ENCODE measurements around the gene TNKS1BP1.
A peak's percentile ranks its signal among the peaks of the same experiment; 100 is the strongest.
"Not testable (repeated sequence)": the region's sequence is repeated elsewhere in the genome, so short reads cannot be mapped to it uniquely, and the experiment has no call there.

TNKS1BP1 gene, protein sequence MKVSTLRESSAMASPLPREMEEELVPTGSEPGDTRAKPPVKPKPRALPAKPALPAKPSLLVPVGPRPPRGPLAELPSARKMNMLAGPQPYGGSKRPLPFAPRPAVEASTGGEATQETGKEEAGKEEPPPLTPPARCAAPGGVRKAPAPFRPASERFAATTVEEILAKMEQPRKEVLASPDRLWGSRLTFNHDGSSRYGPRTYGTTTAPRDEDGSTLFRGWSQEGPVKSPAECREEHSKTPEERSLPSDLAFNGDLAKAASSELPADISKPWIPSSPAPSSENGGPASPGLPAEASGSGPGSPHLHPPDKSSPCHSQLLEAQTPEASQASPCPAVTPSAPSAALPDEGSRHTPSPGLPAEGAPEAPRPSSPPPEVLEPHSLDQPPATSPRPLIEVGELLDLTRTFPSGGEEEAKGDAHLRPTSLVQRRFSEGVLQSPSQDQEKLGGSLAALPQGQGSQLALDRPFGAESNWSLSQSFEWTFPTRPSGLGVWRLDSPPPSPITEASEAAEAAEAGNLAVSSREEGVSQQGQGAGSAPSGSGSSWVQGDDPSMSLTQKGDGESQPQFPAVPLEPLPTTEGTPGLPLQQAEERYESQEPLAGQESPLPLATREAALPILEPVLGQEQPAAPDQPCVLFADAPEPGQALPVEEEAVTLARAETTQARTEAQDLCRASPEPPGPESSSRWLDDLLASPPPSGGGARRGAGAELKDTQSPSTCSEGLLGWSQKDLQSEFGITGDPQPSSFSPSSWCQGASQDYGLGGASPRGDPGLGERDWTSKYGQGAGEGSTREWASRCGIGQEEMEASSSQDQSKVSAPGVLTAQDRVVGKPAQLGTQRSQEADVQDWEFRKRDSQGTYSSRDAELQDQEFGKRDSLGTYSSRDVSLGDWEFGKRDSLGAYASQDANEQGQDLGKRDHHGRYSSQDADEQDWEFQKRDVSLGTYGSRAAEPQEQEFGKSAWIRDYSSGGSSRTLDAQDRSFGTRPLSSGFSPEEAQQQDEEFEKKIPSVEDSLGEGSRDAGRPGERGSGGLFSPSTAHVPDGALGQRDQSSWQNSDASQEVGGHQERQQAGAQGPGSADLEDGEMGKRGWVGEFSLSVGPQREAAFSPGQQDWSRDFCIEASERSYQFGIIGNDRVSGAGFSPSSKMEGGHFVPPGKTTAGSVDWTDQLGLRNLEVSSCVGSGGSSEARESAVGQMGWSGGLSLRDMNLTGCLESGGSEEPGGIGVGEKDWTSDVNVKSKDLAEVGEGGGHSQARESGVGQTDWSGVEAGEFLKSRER (N-terminal part only)

DNA sequence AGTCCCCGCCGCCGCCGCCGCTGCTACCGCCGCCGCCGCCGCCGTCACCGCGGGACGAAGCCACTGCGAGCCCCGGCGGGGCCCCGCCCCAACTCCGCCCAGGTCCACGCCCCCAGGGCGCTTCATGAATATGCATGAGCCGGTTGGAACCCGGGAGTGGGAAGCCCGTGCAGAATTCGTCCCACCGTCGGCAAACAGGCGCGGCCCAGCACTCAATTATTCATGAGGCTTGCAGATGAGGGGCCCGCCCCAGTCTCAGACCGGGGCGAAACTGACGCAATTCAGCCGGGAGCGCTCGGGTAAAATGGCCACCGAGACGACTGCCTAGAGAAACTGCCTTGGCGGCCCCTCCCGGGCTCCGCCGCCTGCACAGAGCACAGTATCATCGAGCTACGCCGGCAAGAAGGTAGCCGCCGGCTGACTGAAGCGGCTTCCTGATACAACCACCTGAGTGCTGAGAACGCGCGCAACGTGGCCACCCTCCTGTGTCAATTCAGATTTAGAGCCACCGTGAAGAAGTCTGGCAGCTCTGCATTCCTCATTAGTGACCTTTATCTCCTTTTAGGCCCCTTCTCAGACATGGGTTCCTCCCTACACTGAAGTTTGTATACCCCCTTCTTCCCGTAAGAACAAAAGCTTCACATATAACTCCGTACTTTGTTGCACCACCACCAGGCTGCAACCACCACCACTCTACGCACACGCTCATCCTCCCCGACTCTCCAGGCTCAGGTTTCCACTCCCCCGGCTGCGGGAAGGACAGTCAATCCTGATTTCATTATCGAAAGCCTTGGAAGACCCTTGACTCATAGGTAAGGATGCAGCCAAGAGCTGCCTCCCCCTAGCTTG lies at the start of gene TNKS1BP1:
Gene TNKS1BP1 (minus strand): TSS at position 67 of the 849 bp plus-strand sequence. CDS start 3,067 bp downstream, outside the sequence.
- peak; percentile 96 for DNase-seq

DNA sequence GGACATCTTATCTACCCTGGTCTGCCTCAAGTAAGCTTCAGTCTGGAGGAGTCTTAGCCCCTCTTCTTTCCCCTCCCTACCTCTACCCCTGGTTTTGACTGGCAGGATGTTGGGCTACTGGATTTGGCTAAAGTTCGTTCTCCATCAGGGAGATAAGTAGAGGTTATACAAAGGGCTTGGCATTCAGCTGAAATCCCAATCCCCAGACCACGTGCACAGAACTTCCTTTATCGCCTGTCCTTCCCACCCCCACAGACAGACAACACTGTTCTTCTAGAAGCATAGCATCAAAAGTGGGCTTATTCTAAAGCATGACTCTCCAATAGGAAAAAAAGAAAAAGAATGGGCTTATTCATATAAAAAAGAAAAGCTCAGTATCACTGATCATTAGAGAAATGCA lies 48.4 kb upstream of the TNKS1BP1 start:
- DNase-seq: no peak

DNA sequence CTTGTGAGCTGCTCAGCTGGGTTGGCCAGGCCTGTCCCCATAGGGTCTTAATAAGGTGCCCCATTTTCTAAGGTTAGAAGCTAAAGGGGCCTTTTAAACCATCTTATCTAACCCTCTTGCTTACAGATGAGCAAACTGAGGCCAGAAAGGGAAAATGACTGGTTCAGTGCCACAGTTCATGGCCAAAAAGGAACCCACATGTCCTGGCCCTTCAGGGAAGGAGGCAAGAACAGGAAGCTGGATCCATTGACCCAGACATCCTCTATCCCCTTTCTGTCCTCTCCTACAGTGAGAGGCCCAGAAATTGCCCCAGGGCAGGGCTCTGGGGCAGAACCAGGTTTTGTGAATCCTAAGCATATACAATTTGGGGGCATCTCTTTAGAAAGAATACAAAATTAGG lies 46.2 kb upstream of the TNKS1BP1 start:
- no peak for DNase-seq

DNA sequence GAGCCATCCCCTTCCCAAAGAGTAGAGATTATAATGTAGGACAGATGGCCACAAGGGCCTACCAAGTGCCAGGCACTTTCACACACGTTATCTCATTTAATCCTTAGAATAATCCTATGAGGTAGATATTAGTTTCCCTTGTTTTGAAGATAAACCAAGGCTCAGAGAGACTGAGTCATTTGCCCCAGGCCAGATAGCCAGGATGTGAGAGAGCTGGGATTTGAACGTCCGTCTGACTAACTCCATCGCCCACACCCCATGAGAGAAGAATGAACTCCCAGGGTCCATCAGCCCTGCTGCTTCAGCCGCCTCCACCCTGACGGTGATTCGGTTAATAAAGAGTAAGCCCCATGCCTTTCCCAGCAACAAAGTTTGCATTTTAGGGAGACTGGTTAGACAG lies 45.5 kb upstream of the TNKS1BP1 start:
- DNase-seq: no peak

DNA sequence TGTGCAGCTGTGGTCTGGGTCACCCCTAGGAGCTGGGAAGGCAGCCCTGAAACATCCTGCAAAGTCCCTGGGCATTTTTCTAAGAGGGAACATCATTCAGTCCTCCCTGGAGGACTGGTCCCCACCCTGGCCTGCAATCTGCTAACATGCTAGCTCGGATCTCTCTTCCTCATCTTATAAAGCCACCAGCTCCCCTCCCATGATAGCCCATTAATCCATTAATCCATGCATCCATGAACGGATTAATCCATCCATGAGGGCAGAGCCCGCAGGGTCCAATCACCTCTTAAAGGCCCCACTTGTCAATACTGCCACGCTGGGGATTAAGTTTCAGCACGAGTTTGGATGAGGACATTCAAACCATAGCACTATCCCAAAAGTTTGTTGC lies 44.1 kb upstream of the TNKS1BP1 start:
- DNase-seq: no peak

DNA sequence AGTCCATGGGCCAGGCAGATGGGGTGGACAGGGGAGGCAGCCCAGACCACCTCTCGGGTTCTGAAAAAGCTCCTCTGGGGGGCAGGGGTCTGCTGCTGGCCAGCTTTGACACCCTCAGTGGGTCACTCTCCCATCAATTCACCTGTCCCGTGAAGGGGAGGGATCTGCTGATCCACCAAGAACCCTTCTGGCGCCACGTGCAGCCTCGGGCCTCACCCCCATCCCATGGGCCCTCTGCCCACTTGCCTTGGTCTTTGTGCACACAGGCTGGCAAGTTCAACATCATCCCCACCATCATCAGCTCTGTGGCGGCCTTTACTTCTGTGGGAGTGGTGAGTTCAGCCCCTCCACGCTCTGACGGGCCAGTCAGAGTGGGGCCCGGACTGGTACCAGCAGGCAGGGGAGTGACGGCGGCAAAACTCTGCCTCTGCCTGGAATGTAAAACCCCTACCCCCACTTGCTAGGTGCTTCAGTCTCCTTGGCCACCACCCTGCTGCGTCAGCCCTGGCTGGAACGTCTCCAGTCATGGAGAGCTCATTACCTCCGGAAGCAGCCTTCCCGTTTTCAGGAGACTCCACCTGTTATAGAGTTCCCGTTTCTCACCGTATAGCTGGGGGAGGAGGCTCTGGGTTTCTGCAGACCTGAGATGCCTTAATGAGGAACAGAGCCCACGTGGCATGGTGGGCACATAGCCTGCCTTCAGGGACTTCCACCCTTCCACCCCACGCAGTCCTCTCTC lies 43.5 kb upstream of the TNKS1BP1 start:
- DNase-seq: no peak

DNA sequence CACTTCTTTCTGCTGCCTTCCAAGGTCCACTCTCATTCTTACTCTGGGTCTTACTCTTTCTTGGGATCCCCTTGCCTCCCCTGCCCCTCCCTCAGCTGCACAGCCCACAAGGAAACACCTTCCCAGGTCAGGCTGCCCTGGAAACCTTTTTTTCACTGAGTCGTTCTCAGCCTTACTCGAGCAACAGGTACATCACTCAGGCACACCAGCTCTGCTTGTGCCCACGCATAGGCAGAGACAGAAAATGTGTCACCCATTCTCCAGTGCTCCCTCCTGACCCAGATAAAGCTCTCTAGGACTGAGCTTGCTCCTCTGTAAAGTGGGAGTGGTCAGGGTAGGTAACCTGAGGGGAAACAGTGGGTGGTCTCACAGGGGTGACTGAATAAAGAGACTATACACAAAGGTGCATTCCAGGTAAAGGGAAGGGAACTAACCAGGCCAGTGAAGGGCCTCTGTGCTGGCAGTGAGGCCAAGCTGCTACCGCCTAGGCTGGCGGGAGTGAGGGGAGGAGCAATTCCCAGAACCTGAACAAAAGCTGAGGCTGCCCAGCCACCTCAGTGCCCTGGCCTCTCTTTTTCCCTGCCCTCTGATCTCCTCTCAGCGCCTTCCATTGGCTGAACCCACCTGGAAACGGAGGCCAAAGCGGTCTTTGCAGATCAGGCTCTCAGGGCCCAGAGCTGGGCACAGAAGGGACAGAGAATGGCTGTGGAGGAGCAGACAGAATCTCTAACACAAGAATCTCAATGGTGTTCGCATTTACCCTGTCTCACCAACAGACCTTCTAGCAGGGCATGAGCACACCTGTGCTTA lies 40.3 kb upstream of the TNKS1BP1 start:
- DNase-seq: no peak

DNA sequence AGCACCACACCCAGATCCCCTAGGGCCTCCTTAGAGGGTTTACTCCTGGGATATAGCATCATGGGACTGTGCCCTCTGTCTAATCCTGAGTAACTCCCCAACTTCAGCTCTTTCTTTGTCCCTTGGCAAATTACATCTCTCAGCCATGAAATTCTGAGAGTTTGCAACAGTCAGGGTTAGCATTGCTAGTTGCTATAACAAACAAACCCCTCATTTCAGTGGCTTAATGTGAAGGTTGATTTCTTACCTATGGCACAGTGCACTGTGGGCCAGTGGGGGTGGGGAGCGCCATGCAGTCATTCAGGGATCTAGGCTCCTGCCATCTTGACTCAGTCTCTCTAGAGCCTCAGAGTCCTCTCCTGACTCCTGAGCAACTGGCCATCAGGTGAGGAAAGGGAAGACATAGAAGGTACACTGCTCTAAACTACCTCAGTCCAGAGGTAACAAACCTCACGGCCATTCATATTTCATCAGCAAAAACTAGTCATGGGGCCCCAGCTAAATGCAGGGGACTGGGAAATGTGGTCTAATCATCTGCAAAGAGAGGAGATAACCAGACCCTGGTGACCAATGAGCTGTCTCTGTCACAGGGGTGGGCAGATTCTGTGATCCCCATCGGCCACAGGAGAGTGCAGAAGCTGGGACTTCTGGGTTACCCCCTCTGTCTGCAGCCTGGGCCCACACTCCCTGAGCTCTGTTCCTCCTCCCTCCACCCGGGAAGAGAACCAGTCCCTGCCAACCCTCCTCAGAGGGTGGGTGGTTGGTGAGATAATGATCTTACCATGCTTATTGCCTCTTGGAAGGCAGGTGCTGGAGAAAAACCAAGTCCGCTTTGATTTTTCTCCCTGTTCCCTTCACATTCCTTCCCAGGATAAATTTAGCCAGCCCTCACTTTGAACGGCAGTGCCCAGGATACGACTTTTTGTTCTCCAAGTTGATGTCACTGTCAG lies 38.7 kb upstream of the TNKS1BP1 start:
- DNase-seq: no peak

DNA sequence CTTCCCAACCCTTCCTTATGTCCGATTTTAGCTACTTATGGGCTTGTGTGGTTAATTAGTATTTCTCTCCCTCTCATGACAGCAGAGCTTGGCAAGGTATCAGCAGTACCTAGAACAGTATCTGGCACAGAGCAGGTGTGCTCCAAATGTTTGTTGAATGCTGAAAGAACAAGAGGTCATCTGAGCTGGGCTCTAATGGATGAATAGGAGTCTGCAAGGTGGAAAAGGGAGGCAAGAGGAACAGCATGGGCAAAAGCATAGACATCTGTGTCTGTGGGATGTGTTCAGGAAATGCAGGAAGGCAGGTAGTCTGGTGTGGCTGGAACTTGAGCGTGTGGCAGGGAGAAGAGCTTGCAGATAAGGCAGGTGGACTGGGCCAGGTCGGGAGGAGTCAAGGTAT lies 37.2 kb upstream of the TNKS1BP1 start:
- no peak for DNase-seq

DNA sequence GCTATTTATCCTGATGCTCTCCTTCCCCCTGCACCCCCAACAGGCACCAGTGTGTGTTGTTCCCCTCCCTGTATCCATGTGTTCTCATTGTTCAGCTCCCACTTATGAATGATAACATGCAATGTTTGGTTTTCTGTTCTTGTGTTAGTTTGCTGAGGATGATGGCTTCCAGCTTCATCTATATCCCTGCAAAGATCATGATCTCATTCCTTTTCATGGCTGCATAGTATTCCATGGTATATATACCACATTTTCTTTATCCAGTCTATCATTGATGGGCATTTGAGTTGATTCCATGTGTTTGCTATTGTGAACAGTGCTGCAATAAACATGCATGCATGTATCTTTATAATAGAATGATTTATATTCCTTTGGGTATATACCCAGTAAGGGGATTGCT lies 36.7 kb upstream of the TNKS1BP1 start:
- DNase-seq: not testable (repeated sequence)

DNA sequence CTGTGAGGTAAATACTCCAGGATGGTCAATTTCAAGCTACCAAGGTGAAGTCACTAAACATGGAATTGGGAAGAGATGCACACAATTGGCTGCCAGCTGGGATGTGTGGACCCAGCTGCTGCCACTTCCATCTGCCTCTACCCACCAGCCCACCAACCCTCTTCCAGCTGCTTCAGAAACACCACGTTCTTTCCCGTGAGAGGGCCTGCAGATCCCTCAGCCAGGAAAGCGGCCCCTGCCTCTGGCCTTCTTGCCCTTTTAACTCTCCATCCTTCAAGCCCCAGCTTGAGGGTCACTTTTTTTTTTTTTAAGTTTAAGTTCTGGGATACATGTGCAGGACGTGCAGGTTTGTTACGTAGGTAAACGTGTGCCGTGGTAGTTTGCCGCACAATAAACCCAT lies 36.2 kb upstream of the TNKS1BP1 start:
- no peak for DNase-seq

DNA sequence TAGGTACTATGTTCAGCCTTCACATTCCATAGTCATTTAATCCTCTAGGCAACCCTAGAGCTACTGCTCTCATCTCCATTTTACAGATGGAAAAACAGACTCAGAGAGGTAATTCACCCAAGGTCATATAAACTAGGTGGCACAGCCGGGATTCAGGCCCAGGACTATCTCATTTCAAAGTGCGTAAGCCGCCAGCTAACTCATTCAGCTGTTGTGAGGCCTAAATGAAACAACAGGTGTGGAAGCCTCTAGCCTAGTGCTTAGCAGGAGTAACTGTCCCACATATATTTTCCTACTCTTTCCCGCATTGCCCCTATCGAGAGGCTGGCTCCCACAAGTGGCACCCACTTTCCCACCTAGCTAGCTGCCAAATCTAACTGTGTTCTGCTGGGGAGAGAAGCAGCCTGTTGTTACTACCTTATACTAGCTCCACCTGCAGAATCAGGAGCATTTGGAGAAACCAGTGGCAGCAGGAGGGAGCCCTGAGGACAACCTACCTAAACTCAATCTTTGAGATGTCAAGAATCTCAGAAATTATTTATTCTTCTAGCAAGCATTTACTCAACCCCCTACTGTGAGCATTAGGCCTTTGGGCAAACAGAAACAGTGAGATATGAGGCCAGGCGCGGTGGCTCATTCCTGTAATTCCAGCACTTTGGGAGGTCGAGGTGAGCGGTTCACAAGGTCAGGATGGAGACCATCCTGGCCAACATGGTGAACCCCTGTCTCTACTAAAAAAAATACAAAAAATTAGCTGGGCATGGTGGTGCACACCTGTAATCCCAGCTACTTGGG lies 35.3 kb upstream of the TNKS1BP1 start:
- no peak for DNase-seq

DNA sequence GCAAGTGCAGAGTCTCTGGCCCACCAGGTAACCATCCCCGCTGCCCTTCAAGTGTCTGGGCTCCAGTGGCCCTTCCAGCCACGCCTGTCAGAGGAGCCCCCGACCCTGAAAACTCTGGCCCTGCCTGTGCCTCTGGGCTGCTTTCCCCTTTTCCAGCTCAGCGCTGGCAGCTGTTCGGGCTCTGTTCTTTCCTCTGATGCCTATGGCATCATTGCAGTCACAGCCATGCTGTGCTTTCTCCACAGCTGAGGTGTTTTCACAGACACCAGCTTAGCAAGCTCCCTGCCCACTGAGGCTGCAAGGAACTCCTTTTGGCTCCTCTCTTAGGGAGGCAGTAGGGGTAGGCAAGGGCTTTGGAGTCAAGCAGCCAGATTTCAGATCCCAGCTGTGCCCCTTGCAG lies 34.6 kb upstream of the TNKS1BP1 start:
- no peak for DNase-seq

DNA sequence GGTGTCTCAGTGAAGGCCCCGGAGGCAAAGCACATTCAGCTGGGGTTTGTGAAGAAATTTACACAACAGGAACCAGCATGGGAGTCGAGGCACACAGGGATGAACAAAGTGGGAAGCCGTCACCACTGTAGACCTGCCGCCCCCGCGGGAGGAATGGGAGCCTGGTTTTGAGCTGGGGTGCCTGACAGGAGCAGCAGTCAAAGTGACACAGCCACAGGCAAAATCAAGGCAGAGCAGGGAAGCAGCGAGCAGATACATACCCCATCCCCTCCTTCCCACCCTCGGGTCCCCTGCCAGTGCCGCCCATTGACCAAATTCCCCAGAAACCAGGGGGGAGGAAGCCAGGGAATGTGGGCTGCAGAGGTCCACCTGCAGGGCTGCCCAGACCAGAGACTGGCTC lies 34.2 kb upstream of the TNKS1BP1 start:
- DNase-seq: no peak

DNA sequence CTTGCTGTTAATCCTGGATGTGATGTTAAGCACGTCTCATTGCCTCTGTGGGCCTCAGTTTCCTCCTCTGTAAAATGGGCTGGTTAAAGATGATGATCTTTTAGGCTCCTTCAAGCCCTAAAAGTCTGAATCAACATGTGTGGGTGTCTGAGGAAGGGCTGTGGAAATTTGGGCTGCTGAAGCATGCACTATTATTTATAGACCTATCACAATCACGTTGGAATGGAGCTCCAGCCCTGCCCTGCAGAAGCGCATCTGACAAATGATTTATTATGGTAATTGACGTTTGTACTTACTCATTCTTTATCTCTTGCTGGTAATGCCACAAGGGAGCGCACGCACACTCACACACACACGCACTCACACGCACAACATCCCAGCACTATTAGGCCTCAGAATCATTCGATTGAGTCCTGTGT lies 33.8 kb upstream of the TNKS1BP1 start:
- DNase-seq: no peak

DNA sequence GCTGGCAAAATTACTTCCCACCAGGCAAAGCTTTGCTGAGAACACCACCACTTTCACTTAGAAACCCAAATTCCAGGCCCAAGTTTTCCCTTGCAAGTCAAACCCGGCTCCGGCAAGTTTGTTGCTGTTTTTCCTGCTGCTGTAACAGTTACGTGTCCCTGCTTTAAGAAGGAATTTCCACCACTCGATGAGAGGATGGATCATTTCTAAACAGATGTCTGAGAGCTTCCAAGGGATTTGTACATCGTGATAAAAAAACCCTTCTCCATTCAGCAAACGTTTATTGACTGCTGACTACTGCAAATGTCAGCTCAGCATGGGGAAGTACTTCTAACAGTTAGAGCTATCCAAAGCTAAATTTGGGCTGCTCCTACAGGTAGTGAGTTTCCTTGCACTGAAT lies 33.1 kb upstream of the TNKS1BP1 start:
- DNase-seq: no peak

DNA sequence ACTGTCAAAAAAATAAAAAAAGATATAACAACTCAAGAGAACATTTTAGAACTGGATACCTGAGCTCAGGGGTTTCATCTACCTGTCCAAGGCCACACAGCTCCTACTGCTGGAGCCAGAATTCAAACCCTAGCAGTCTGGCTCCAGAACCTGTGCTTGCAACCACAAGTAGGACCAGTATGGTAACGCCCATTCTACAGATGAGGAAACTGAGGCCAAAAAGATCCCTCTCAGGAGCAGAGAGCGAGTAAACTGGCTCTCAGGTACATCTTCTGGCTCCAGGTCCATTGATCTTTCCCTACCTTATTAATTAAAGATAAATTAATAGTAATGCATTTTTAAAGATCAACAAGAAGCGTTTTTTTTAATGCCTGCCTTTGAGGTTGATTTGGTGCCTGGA lies 32.6 kb upstream of the TNKS1BP1 start:
- DNase-seq: no peak

DNA sequence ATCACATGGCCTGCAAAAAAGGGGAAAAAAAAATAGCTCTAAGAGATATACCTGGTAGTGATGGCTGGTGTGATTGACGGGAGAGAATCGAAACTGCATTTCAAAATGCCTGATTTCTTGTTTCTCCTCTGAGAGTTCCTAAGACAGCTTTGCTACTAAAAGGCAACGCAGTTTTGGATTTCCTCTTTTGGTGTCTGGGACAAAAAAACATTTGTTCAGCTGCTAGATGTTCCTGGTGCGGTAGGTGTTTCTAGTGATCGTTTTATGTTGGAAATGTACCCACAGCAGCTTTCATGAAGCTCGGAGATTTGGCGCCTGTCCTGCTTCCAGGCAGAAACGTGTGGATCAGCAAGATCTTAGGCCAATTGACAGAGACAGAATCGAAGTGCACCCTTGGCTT lies 31.5 kb upstream of the TNKS1BP1 start:
- DNase-seq: no peak

DNA sequence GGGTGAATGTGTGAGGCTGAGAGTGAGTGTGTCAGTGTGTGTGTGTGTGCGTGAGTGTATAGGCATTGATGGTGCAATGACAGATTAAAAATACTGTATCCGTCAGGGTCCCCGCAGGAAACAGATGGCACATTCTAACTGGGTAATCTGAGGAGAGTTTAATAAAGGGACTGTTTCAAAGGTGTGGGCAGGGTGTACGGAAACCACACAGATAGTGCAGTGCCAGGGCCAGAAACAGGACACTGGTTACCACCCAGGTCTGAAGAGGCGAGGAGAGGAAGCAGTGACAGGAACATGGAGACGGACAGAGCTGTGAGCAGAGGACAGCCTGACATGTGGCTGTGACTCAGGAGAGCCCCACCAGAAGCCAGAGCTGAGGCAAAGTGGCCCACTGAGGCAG lies 29.9 kb upstream of the TNKS1BP1 start:
- DNase-seq: no peak

Data from CD4-positive, alpha-beta T cell treated with Interleukin-17A for 4 hours (primary cell).